ENCODE measurements around the gene OR13A1.
"Not testable (repeated sequence)": the region's sequence is repeated elsewhere in the genome, so short reads cannot be mapped to it uniquely, and the experiment has no call there.

OR13A1 gene

DNA sequence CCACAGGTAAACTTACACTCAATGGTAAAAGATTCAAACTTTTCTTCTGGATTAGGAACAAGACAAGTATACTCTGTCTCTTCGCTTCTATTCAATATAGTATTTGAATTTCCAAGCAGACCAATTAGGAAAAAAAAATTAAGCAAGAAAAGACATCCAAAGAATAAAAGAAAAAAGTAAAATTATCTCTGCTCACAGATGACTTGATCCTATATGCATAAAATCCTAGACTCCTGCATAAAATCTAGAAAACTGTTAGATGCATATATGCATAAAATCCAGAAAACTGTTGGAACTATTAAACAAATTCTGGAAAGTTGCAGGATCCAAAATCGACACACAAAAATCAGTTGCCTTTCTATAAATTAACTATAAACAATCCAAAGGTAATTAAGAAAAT is at the start of gene OR13A1:
Gene OR13A1 (minus strand): TSS at position 101 of the 400 bp plus-strand sequence. CDS start 11,186 bp downstream, outside the sequence.
- Mint-ChIP-seq H3K27ac (no peak within 1 kb of the TSS), H3K4me1 (no peaks in the 10 kb centered on the region), H3K4me3 (no peak within 1 kb of the TSS), H3K9me3 (peaks cover 9% of the 10 kb centered on the region), H3K27me3 (no peaks in the 10 kb centered on the region), H3K36me3 (peaks cover 20% of the 10 kb centered on the region)
- ATAC-seq = no peak

- Mint-ChIP-seq H3K36me3 (peaks cover 29% of the 10 kb centered on the region), H3K27ac (peak overlapping the region; percentile 30), H3K4me1 (peaks cover 59% of the 10 kb centered on the region), H3K4me3 (peak overlapping the region; percentile 47)
- H3K27me3 Mint-ChIP-seq, ATAC-seq, H3K9me3 Mint-ChIP-seq: not testable (repeated sequence)
Observed at GRCh38 chr10:45361983-45362799, 46.8 kb upstream of the OR13A1 start.

GRCh38 chr10:45358961-45359360 is 43.6 kb upstream of the OR13A1 start:
- not testable (repeated sequence) for ATAC-seq, H3K9me3 Mint-ChIP-seq, H3K4me3 Mint-ChIP-seq, H3K27me3 Mint-ChIP-seq
- peak overlapping the region; percentile 33 for H3K27ac Mint-ChIP-seq
- H3K36me3 Mint-ChIP-seq = peaks cover 17% of the 10 kb centered on the region
- H3K4me1 Mint-ChIP-seq = peaks cover 72% of the 10 kb centered on the region

GRCh38 chr10:45355494-45355893 is 40.1 kb upstream of the OR13A1 start:
- Mint-ChIP-seq H3K27ac (peak overlapping the region; percentile 26), H3K4me3 (no peak overlapping the region), H3K4me1 (peaks cover 73% of the 10 kb centered on the region), H3K27me3 (no peaks in the 10 kb centered on the region), H3K36me3 (peaks cover 7% of the 10 kb centered on the region), H3K9me3 (peaks cover 4% of the 10 kb centered on the region)
- no peak for ATAC-seq

DNA sequence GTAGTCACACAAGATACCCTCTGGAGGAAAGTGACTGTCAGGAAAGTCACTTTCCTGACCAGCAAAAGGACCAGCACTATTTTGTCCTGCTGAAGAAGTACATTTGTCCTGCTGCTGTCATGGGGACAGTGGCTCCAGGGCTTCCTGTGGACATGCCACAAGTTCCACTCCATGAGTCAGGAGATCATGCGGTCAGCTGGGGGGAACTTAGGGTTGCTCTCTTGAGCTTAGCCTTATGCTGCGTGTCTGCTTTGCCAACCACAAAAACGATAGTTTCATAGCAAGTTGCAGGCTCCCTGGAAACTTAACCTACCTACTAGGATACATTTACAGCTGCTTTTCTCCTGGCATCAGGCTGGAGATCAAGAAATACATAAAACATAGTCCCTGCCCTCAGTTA is 38.9 kb upstream of the OR13A1 start:
- Mint-ChIP-seq H3K9me3 (no peaks in the 10 kb centered on the region), H3K4me1 (peaks cover 63% of the 10 kb centered on the region), H3K27ac (peak overlapping the region; percentile 26), H3K27me3 (no peaks in the 10 kb centered on the region), H3K36me3 (no peaks in the 10 kb centered on the region), H3K4me3 (no peak overlapping the region)
- ATAC-seq = peak; percentile 73

DNA sequence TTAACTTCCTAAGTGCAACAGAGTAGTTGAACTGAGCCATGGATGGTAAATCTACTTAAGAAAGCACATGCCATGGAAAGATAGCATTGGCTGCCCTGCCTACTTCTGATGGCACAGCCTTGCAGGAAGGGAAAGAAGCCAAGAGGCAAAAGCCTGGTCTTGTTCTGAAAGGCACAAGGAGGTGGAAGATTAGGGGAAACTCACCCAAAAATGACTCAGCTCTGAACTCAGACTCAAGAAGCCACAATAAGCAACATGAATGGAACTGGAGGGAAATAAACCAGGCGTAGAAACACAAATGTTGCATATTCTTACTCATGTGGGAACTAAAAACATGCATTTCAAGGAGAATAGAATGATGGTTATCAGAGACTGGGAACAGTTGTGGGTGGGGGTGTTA is 37.8 kb upstream of the OR13A1 start:
- peak overlapping the region; percentile 73 for H3K4me3 Mint-ChIP-seq
- H3K27me3 Mint-ChIP-seq = no peaks in the 10 kb centered on the region
- no peaks in the 10 kb centered on the region for H3K36me3 Mint-ChIP-seq
- H3K27ac Mint-ChIP-seq = peak overlapping the region; percentile 92
- peak; percentile 66 for ATAC-seq
- peaks cover 56% of the 10 kb centered on the region for H3K4me1 Mint-ChIP-seq
- H3K9me3 Mint-ChIP-seq = no peaks in the 10 kb centered on the region

DNA sequence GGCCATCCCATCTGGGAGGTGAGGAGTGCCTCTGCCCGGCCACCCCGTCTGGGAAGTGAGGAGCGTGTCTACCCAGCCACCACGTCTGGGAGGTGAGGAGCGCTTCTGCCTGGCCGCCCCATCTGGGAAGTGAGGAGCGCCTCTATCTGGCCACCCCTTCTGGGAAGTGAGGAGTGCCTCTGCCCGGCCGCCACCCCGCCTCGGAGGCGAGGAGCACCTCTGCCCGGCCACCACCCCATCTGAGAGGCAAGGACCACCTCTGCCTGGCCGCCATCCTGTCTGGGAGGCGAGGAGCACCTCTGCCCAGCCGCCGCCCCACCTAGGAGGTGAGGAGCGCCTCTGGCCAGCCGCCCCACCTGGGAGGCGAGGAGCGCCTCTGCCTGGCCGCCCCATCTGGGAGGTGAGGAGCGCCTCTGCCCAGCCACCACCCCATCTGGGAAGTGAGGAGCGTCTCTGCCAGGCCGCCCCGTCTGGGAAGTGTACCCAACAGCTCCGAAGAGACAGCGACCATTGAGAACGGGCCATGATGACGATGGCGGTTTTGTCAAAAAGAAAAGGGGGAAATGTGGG is 32.9 kb upstream of the OR13A1 start:
- H3K4me1 Mint-ChIP-seq = peaks cover 25% of the 10 kb centered on the region
- ATAC-seq, H3K9me3 Mint-ChIP-seq, H3K27ac Mint-ChIP-seq, H3K4me3 Mint-ChIP-seq, H3K27me3 Mint-ChIP-seq: not testable (repeated sequence)
- H3K36me3 Mint-ChIP-seq = peaks cover 12% of the 10 kb centered on the region

GRCh38 chr10:45347464-45347863 is 32.1 kb upstream of the OR13A1 start:
- not testable (repeated sequence) for H3K4me3 Mint-ChIP-seq, H3K27me3 Mint-ChIP-seq, H3K27ac Mint-ChIP-seq, H3K9me3 Mint-ChIP-seq, ATAC-seq
- Mint-ChIP-seq H3K36me3 (peaks cover 19% of the 10 kb centered on the region), H3K4me1 (peaks cover 23% of the 10 kb centered on the region)

DNA sequence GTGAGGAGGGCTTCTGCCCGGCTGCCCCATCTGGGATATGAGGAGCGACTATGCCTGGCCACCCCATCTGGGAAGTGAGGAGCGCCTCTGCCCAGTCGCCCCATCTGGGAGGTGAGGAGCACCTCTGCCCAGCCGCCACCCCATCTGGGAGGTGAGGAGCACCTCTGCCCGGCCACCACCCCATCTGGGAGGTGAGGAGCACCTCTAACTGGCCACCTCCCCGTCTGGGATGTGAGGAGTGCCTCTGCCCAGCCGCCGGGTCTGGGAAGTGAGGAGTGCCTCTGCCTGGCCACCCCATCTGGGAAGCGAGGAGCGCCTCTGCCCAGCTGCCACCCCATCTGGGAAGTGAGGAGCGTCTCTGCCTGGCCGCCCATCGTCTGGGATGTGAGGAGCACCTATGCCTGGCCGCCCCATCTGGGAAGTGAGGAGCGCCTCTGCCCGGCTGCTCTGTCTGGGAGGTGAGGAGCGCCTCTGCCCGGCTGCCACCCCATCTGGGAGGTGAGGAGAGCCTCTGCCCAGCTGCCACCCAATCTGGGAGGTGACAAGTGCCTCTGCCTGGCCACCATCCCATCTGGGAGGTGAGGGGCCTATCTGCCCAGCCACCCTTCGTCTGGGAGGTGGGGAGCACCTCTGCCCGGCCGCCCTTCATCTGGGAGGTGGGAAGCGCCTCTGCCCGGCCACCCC is 31.4 kb upstream of the OR13A1 start:
- H3K27ac Mint-ChIP-seq, H3K9me3 Mint-ChIP-seq, H3K4me3 Mint-ChIP-seq, H3K27me3 Mint-ChIP-seq, ATAC-seq: not testable (repeated sequence)
- peaks cover 22% of the 10 kb centered on the region for H3K4me1 Mint-ChIP-seq
- H3K36me3 Mint-ChIP-seq = peaks cover 21% of the 10 kb centered on the region

GRCh38 chr10:45340420-45340819 is 25.0 kb upstream of the OR13A1 start:
- not testable (repeated sequence) for H3K9me3 Mint-ChIP-seq, H3K27ac Mint-ChIP-seq, ATAC-seq, H3K27me3 Mint-ChIP-seq, H3K4me3 Mint-ChIP-seq
- peaks cover 34% of the 10 kb centered on the region for H3K36me3 Mint-ChIP-seq
- H3K4me1 Mint-ChIP-seq = peaks cover 17% of the 10 kb centered on the region

DNA sequence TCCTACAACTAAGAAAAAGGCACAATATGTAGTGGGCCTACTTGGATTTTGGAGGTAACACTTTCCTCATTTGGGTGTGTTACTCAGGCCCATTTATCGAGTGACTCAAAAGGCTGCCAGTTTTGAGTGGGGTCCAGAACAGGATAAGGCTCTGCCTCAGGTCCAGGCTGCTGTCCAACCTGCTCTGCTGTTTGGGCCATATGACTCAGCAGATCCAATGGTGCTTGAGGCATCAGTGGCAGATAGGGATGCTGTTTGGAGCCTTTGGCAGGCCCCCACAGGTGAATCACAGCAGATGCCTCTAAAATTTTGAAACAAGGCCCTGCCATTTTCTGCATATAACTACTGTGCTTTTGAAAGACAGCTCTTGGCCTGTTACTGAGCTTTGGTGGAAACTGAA is 24.5 kb upstream of the OR13A1 start:
- no peak for ATAC-seq
- Mint-ChIP-seq H3K9me3 (peaks cover 6% of the 10 kb centered on the region), H3K4me1 (peaks cover 17% of the 10 kb centered on the region), H3K27me3 (no peaks in the 10 kb centered on the region), H3K4me3 (no peak overlapping the region), H3K27ac (no peak overlapping the region), H3K36me3 (peaks cover 34% of the 10 kb centered on the region)

- peaks cover 17% of the 10 kb centered on the region for H3K9me3 Mint-ChIP-seq
- H3K27me3 Mint-ChIP-seq, H3K36me3 Mint-ChIP-seq, H3K4me1 Mint-ChIP-seq, ATAC-seq, H3K4me3 Mint-ChIP-seq, H3K27ac Mint-ChIP-seq: not testable (repeated sequence)
Observed at GRCh38 chr10:45331824-45332223, 16.4 kb upstream of the OR13A1 start.

GRCh38 chr10:45326864-45327263 is 11.5 kb upstream of the OR13A1 start:
- H3K36me3 Mint-ChIP-seq, H3K4me3 Mint-ChIP-seq, H3K27ac Mint-ChIP-seq, H3K27me3 Mint-ChIP-seq, H3K4me1 Mint-ChIP-seq, ATAC-seq: not testable (repeated sequence)
- peaks cover 26% of the 10 kb centered on the region for H3K9me3 Mint-ChIP-seq

DNA sequence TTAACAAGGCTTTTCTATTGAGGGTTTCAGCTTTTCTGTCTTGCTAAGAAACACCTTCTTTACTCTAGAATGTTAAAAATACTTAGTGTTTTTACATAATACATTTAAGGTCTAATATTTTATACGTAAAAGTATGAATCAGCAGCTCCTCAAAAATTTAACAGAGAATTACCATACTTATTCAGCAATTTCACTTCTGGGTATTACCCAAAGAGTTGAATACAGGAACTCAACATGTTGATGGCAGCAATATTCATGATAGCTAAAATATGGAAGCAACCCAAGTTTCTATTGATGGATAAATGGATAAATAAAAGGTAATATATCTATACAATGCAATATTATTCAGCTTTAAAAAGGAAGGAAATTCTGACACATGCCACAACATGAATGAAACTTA is 9.7 kb upstream of the OR13A1 start:
- Mint-ChIP-seq H3K4me3 (no peak overlapping the region), H3K9me3 (peaks cover 19% of the 10 kb centered on the region), H3K27me3 (no peaks in the 10 kb centered on the region), H3K36me3 (no peaks in the 10 kb centered on the region), H3K27ac (no peak overlapping the region), H3K4me1 (no peaks in the 10 kb centered on the region)
- ATAC-seq = no peak

DNA sequence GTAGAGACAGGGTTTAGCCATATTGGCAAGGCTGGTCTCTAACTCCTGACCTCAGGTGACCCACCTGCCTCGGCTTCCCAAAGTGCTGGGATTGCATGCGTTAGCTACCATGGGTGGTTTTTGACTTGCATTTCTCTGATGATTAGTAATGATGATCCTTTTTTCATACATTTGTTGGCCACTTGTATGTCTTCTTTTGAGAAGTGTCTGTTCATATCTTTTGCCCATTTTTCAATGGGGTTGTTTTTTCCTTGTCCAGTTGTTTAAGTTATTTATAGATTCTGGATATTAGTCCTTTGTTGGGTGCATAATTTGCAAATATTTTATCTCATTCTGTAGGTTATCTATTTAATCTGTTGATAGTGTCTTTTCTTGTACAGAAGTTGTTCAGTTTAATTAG is 4.3 kb upstream of the OR13A1 start:
- Mint-ChIP-seq H3K27me3 (no peaks in the 10 kb centered on the region), H3K9me3 (peaks cover 4% of the 10 kb centered on the region), H3K36me3 (no peaks in the 10 kb centered on the region), H3K4me3 (no peak overlapping the region), H3K4me1 (no peaks in the 10 kb centered on the region), H3K27ac (no peak overlapping the region)
- no peak for ATAC-seq
